GM12801 (cell line): ENCODE results near the gene BACH2.

ENCODE experiments used
- TF ChIP-seq, protein P1 (sequence below): IDR thresholded peaks from one replicate; pipeline ENCODE4 v1.5.1; 2011; ENCODE audit warnings: control low read depth; ENCODE audit not compliant: insufficient read length; ENCODE audit errors: extremely low read depth

BACH2 gene

DNA sequence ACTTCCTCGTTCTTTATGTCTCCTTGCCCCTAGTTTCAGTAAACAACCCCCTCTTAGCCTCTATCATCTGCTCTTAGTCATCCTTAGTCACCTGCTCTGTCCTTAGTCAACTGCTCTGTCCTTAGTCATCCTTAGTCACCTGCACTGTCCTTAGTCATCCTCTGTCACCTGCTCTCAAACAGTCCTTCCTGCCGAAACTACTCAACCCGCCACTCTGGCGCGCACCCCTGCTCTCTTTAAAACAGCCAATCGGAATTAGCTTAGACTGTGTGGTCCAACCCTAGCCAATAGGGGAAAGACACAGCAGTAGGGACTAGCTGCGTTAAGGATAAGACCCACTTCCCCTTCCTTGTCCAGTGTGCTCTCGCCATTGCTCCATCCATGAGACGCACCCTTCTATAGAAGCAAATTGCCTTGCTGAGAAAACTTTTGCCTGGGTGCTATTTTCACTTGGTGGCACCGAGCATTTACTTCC, 73.9 kb downstream of the BACH2 start:
- TF ChIP-seq, protein P1, sequence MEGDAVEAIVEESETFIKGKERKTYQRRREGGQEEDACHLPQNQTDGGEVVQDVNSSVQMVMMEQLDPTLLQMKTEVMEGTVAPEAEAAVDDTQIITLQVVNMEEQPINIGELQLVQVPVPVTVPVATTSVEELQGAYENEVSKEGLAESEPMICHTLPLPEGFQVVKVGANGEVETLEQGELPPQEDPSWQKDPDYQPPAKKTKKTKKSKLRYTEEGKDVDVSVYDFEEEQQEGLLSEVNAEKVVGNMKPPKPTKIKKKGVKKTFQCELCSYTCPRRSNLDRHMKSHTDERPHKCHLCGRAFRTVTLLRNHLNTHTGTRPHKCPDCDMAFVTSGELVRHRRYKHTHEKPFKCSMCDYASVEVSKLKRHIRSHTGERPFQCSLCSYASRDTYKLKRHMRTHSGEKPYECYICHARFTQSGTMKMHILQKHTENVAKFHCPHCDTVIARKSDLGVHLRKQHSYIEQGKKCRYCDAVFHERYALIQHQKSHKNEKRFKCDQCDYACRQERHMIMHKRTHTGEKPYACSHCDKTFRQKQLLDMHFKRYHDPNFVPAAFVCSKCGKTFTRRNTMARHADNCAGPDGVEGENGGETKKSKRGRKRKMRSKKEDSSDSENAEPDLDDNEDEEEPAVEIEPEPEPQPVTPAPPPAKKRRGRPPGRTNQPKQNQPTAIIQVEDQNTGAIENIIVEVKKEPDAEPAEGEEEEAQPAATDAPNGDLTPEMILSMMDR, result no peak

DNA sequence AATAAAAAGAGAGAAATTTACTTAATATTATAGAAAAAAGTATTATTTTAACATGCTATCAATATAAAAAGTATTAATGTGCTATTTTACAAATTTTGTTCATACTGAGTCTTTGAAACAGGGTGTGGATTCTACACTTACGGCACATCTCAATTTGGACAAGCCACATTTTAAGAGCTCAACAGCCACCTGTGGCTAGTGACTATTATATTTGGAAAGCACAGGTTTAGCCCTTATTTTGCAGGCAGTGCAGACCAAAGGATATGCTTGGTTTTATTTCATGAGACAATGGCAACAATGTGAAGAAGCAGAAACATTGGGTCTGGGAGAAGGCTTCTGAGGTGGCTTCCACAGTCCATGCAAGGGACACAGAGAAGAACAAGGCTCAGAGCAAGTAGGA, 74.6 kb downstream of the BACH2 start:
- TF ChIP-seq, protein P1, result no peak

DNA sequence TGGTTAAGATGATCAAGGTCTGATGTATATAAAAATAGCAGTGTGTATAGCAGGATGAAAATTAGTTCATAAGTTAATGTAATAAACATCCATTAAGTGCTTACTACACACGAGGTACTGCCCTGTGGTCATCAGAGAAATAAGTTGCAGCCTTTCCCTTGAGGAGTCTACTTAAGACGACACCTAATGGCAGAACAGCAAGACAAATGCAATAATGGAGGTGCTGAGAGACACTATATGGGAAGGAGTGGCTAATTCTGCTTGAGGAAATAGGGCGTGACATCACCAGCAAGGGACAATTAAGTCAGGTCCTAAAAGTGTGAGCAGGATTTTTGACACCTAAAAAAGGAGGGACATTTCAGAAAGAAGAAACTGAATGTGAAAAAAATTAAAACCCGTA, 75.2 kb downstream of the BACH2 start:
- TF ChIP-seq, protein P1, result no peak

DNA sequence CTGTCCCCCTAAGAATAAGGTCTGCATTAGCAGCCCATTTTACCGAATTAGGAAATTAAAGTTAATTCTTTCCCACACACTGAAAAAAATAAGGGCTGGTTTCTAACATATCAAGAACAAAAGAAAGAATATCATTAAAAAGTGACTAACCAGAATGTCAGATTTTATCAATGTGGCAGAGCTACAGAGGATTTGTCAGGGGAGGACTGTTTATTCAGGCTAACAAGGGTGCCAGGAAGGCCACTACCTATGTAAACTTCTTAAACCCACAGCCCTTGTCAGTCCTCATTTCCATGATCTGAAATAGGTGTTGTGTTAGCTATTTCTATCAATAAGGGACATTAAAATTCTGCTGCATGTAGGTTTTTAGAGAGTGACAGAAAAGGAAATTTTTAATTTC, 76.4 kb downstream of the BACH2 start:
- TF ChIP-seq, protein P1, result no peak

DNA sequence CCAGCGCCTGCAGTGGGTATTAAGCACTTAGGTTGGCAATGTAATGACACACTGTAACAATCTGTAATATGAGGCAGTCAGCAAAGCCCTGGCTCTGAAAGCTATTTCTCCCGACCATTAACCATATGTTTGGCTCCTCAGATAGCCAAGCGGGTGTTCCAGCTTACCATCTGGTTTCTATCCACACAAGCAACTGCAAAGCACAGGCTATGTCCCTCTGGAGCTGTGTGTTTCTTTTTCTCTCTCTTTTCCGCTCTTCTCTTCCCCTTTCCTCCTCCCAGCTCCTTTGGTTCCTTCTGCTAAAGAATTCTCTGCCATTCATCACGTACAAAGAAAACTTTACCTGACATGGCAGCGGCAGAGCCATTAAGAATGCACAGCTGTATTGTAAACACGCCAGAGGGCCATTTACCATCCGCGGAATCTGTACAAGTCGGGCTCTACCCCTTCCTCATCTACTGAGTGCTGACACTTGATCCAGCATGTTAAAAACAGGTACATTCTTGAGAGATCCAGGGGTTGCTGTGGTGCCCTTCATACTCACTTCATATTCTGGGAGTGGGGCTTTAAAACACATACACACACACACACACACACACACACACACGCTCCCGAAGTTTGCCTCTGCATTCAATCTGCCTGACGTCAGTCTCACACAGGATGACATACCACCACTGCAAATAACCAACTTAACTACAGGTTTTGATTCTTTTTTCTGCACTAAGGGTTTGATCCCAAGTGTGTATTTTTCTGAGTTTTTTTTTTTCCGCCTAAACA, 77.2 kb downstream of the BACH2 start:
- TF ChIP-seq, protein P1, result no peak

DNA sequence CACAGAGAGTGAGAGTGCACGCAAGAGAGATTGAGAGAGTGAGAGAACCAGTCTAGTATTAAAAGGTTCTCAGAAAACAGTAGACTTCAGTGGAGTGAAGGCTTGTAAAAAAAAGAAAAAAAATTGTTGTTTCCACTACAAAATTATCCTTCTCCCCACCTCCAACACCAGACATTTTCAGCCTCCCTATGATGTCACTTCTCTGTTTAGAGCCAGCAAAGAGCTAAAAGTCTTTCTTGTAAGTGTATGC, 77.8 kb downstream of the BACH2 start:
- TF ChIP-seq, protein P1, result no peak

DNA sequence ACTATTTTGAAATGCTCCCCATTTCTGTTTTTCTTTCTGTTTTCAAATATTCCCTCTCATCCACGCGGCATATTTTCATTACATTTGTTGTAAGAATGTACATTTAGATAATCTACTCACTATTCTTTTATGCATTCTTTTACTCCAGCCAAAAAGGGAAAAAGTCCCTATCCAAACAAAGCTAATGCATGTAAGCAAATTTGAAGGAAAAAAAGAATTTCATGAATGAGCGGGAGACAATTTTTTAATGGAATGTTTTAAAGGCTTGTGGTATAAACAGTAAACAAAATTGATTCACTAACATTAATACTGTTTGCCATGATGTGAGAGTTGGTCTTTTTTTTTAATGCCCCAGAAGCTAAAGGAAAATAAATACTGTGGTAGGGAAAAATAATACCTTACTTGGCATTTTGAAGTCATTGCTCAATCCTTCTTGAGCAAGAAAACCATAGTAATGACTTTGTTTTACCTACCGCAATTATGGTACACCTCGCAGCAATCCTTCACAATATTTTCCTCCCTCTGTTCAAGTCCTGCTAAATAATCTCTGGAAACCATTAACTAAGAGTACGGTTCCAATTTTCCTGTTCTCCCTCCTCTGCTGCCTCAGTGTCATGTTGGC, 79.0 kb downstream of the BACH2 start:
- TF ChIP-seq, protein P1, result no peak
